ENCODE results near the gene NRBP1.

The NRBP1 gene

DNA sequence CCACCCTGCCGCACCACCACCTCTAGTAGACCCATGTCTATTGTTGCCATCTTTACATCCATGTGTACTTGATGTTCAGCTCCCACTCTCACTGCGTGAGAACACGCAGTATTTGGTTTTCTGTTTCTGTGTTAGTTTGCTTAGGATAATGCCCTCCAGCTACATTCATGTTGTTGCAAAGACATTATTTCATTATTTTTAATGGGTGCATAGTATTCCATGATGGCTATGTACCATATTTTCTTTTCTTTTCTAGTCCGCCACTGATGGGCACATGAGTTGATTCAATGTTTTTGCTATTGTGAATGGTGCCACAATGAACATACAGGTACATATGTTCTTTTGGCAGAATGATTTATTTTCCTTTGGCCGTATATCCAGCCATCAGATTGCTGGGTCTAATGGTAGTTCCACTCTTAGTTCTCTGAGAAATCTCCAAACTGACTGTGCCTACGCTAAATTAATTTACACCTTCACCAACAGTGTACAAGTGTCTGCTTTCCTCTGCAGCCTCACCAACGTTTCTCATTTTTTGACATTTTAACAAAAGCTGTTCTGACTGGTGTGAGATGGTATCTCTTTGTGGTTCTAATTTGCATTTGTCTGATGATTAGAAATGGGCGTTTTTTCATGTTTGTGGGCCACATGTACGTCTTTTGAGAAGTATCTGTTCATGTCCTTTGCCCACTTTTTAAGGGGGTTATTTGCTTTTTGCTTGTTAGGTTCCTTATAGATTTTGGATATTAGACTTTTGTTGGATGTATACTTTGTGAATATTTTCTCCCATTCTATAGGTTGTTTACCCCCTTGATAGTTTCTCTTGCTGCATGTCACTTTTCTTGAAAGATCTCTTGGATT, 37.4 kb upstream of the NRBP1 start:
- no peak for TF ChIP-seq EZH2phosphoT487 (conservative IDR thresholded peaks at IDR 0.05; ENCODE audit: low read length)
- TF ChIP-seq, protein P1, sequence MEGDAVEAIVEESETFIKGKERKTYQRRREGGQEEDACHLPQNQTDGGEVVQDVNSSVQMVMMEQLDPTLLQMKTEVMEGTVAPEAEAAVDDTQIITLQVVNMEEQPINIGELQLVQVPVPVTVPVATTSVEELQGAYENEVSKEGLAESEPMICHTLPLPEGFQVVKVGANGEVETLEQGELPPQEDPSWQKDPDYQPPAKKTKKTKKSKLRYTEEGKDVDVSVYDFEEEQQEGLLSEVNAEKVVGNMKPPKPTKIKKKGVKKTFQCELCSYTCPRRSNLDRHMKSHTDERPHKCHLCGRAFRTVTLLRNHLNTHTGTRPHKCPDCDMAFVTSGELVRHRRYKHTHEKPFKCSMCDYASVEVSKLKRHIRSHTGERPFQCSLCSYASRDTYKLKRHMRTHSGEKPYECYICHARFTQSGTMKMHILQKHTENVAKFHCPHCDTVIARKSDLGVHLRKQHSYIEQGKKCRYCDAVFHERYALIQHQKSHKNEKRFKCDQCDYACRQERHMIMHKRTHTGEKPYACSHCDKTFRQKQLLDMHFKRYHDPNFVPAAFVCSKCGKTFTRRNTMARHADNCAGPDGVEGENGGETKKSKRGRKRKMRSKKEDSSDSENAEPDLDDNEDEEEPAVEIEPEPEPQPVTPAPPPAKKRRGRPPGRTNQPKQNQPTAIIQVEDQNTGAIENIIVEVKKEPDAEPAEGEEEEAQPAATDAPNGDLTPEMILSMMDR (IDR thresholded peaks at IDR 0.05; ENCODE audit: insufficient read depth, low read length, poor library complexity, severe bottlenecking) = no peak
- Histone ChIP-seq H3K4me2 (ENCODE audit: low read depth, low read length, poor library complexity, severe bottlenecking) (no peak overlapping the region), H3K4me3 (ENCODE audit: insufficient read depth, low read length, poor library complexity, severe bottlenecking) (no peak overlapping the region), H4K20me1 (ENCODE audit: low read depth, low read length) (peaks cover 16% of the 10 kb centered on the region; the same call in 1 of the 2 replicates), H3K9ac (ENCODE audit: low read length) (no peak overlapping the region), H3K27me3 (ENCODE audit: low read length) (no peaks in the 10 kb centered on the region), H3K79me2 (ENCODE audit: insufficient read depth, low read length) (peaks cover 80% of the 10 kb centered on the region), H3K9me2 (replicated peaks; ENCODE audit: insufficient read depth, low read length) (no peaks in the 10 kb centered on the region), H3K27ac (ENCODE audit: low read depth, low read length) (no peak overlapping the region), H3K36me3 (ENCODE audit: low read length) (peaks cover 7% of the 10 kb centered on the region; the same call in 1 of the 2 replicates), H3K9me3 (ENCODE audit: insufficient read depth, low read length) (no peaks in the 10 kb centered on the region), H3F3A (ENCODE audit: insufficient read depth) (no peaks in the 10 kb centered on the region), H2AFZ (ENCODE audit: low read depth, low read length, severe bottlenecking) (no peak overlapping the region)

DNA sequence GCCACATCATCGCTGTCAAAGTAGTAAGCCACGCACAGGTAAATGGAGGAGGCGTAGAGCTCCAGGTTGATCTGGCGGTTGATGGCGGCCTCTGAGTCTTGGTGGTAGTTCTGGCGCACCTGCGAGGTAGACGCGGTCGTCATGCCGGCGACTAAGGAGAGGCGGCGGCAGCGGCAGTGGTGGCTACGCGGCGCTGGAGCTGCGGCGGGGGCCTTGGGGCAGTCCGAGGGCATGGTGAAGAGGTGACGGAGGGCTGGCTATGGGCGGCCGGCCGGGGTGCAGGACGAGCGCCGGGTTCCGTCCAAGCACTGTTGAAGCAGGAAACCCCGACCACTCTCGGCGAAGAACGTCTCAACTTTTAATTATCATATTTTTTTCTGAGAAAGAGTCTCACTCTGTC, 35.2 kb upstream of the NRBP1 start:
- Histone ChIP-seq H3K27ac (ENCODE audit: low read depth, low read length) (no peak overlapping the region), H3K9me2 (replicated peaks; ENCODE audit: insufficient read depth, low read length) (no peaks in the 10 kb centered on the region), H3K36me3 (ENCODE audit: low read length) (no peaks in the 10 kb centered on the region), H3K9me3 (ENCODE audit: insufficient read depth, low read length) (no peaks in the 10 kb centered on the region), H3K27me3 (ENCODE audit: low read length) (no peaks in the 10 kb centered on the region), H3F3A (ENCODE audit: insufficient read depth) (no peaks in the 10 kb centered on the region), H2AFZ (ENCODE audit: low read depth, low read length, severe bottlenecking) (no peak overlapping the region), H3K9ac (ENCODE audit: low read length) (no peak overlapping the region), H3K79me2 (ENCODE audit: insufficient read depth, low read length) (peaks cover 96% of the 10 kb centered on the region), H3K4me3 (ENCODE audit: insufficient read depth, low read length, poor library complexity, severe bottlenecking) (no peak overlapping the region), H3K4me2 (ENCODE audit: low read depth, low read length, poor library complexity, severe bottlenecking) (no peak overlapping the region), H4K20me1 (ENCODE audit: low read depth, low read length) (peaks cover 24% of the 10 kb centered on the region; the same call in 1 of the 2 replicates)
- TF ChIP-seq, protein P1 (IDR thresholded peaks at IDR 0.05; ENCODE audit: insufficient read depth, low read length, poor library complexity, severe bottlenecking) = no peak
- no peak for TF ChIP-seq EZH2phosphoT487 (conservative IDR thresholded peaks at IDR 0.05; ENCODE audit: low read length)

DNA sequence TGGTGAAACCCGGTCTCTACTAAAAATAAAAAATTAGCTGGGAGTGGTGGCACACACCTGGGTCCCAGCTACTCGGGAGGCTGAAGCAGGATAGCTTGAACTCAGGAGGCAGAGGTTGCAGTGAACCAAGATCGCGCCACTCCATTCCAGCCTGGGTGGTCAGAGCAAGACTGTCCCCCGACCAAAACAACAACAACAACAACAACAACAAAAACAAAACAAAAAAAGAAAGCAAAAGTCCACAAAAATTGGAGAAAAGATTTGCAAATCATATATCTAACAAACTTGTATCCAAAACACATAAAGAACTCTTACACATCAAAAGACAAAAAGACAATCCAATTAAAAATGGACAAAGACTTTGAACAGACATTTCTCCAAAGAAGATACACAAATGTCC, 29.5 kb upstream of the NRBP1 start:
- peaks cover 100% of the 10 kb centered on the region for H3K79me2 ChIP-seq (ENCODE audit: insufficient read depth, low read length)
- peaks cover 6% of the 10 kb centered on the region; the same call in 1 of the 2 replicates for H3K36me3 ChIP-seq (ENCODE audit: low read length)
- H3K4me2 ChIP-seq (ENCODE audit: low read depth, low read length, poor library complexity, severe bottlenecking) = no peak overlapping the region
- H2AFZ ChIP-seq (ENCODE audit: low read depth, low read length, severe bottlenecking) = no peak overlapping the region
- H4K20me1 ChIP-seq (ENCODE audit: low read depth, low read length) = peaks cover 34% of the 10 kb centered on the region; the same call in 1 of the 2 replicates
- H3K9me2 ChIP-seq (replicated peaks; ENCODE audit: insufficient read depth, low read length) = no peaks in the 10 kb centered on the region
- no peak overlapping the region for H3K4me3 ChIP-seq (ENCODE audit: insufficient read depth, low read length, poor library complexity, severe bottlenecking)
- no peak overlapping the region for H3K27ac ChIP-seq (ENCODE audit: low read depth, low read length)
- H3K9me3 ChIP-seq (ENCODE audit: insufficient read depth, low read length) = no peaks in the 10 kb centered on the region
- H3K9ac ChIP-seq (ENCODE audit: low read length) = no peak overlapping the region
- TF ChIP-seq, protein P1 (IDR thresholded peaks at IDR 0.05; ENCODE audit: insufficient read depth, low read length, poor library complexity, severe bottlenecking) = no peak
- TF ChIP-seq EZH2phosphoT487 (conservative IDR thresholded peaks at IDR 0.05; ENCODE audit: low read length) = no peak
- no peaks in the 10 kb centered on the region for H3K27me3 ChIP-seq (ENCODE audit: low read length)
- H3F3A ChIP-seq (ENCODE audit: insufficient read depth) = peaks cover 7% of the 10 kb centered on the region; the same call in 1 of the 2 replicates

Measured in SU-DHL-6 (cell line).